GM18498 (cell line): Measurements from ENCODE around the gene FNBP1.

Source experiments
- ATAC-seq: cut with Tn5 transposase; IDR thresholded peaks from one replicate; pipeline ENCODE4 v1.9.1; 2021; ENCODE audit warnings: mild to moderate bottlenecking, moderate library complexity; ENCODE audit not compliant: unreplicated experiment

The FNBP1 gene

DNA sequence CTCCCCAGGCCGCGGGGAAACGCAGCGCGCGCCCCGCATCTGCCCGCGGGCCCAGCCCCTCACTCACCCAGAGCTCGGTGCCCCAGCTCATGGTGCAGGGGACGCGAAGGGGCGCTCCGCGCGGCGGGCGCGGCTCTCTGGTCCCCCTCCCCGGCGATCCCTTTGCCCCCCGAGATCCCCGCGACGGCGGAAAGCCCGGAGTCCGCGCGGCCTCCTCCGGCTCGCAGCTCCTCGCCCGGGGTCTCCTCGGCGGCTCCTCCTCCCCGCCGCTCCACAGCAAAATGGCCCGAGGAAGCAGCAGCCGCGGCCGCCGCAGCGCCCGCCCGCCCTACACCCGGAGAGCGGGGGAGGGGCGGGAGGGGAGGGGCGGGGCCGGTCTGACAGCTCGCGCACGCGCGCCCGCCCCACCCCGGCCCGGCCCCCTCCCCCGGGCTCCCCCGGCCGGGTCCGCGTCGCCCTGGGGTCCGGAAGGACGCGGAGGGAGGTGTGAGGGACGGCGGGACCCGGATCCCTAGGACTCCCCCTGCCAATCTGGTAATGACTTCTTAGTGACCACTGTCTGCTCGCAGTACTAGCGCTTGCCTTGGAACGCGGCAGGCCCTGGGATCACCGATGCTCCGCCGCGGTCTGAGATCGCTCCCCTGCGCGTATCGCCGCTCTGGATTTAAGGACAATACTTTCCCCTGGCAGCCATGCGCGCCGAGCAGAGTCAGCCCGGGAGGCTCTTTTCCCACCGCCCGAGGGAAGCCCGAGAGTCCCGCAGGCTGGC is at the start of gene FNBP1:
FNBP1 (minus strand) TSS at position 305 of the 769 bp plus-strand sequence; CDS start at position 91, 214 bp downstream.
- ATAC-seq, result peak; percentile 49

DNA sequence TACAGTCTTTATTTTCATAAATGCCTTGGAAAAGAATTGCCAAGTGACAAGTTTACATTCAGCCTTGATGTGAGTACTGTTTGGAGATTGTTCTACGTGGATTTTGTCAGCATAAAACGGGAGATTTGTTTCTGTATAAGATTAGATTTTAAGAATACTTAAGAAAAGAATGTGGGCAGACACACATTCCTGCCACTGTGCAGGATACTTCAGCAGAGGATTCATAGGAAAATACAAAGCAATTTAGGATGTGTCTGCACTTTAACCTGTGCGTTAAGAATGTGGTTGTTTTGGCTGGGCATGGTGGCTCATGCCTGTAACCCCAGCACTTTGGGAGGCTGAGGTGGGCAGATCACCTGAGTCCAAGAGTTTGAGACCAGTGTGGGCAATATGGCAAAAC is 47.9 kb upstream of the FNBP1 start:
- ATAC-seq, result no peak

DNA sequence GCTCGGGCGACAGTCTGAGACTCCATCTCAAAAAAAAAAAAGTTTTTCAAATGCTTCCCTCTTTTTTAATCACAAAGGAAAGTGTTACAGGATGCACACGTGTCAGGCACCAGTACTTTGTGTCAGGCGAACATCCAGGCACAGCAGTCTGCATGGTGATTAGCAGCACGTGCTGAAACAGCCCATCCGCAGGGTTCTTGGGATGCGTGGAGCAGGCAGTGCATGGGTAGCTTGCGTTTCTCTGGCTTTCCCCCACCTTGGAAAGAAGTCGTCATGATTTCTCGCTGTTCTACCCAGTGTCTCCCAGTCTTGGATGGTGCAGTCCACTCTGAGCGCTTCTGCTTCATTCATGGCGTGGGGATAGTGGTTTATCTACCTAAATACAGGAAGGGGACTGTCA is 46.2 kb upstream of the FNBP1 start:
- ATAC-seq, result no peak

DNA sequence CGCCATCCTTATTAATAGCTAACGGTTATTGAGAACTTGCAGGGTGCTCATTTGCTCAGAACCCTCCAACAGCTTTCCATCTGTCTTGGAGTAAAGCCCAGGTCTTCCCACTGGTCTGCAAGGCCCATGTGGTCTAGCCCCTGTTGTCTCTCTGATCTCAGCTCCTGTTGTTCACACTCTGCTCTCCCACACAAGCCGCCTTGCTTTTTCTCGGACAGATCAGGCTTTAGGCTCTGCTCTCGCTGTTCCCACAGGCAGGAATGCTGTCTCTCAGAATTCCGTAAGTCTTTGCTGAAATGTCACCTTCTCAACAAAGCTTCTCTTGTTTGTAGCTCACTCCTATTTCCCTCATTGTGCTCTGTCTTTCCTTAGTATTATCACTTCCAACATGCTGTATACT is 45.1 kb upstream of the FNBP1 start:
- no peak for ATAC-seq

DNA sequence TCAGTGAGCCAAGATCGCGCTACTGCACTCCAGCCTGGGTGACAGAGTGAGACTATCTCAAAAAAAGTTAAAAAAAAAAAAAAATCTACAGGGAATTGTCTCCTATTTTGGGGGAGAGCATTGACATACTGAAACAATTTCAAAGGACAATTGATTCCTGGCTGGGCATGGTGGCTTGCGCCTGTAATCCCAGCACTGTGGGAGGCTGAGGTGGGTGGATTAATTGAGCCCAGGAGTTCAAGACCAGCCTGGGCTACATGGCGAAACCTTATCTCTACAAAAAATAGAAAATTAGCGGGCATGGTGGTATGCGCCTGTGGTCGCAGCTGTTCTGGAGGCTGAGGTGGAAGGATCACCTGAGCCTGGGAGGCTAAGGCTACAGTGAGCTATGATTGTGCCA is 41.3 kb upstream of the FNBP1 start:
- no peak for ATAC-seq

DNA sequence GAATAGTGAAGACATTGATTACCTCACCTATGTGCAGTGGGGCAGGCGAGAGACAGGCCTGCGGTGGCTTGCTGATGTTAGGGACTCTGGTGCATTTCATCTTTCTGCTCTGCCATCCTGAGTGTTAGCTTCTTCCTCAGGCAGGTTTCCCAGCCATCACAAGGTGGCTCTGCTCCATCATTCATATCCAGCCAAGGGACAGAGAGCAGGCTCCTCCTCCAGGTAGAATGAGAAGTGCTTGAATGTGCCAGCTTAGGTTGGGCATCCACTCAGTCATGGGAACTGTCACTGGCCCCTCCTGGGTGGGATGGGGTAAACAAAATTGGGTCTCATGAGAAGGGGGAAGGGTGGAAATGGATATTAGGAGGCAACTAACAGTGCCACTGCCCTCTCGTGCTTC is 35.6 kb upstream of the FNBP1 start:
- ATAC-seq, result no peak

DNA sequence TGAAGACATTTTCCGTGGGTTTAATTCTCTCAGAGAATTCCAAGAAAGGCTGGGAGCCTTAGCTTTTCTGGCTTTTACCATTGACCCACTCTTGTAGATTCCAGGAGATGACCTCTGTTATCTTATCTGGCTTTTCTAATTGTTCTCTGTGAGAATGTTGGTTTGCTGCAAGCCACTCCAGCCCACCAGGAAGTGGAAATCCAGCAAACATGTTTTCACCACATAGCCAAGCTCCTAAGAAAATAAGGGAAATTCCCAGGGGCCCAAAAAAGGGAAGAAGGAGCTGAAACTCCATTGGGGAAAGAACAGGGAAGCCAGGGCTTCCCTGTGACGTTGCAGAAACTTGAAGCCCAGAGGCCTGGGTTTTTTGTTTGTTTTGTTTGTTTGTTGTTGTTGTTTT is 30.4 kb upstream of the FNBP1 start:
- ATAC-seq, result no peak

DNA sequence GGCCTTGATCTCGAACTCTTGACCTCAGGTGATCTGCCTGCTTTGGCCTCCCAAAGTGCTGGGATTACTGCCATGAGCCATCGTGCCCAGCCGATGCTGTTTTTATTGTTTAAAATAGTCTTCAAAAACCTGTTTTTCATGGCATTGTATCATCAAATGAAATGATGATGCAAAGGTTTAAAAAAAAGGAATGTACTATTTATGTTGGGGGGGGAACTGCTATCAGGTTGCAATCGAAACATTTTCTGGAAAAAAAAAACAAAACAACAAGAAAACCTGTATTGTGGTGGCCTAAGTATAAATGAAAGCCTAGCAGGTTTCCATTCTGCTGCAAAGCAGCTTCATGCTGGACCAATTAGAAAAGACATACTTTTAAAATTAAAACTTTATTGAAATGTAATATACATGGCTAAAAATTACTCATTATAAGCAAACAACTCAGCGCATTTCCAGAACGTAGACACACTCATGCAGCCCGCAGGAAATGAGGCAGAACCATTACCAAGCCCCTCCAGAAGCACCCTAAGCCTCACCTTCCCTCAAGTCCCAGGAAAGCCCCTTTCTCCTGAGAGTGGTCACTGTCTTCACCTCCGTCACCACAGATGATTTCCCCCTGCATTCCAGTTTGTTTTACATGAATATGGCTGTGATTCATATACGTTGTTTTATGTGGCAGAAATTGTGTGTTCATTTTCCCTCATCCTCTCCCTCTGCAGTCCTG is 29.7 kb upstream of the FNBP1 start:
- no peak for ATAC-seq

DNA sequence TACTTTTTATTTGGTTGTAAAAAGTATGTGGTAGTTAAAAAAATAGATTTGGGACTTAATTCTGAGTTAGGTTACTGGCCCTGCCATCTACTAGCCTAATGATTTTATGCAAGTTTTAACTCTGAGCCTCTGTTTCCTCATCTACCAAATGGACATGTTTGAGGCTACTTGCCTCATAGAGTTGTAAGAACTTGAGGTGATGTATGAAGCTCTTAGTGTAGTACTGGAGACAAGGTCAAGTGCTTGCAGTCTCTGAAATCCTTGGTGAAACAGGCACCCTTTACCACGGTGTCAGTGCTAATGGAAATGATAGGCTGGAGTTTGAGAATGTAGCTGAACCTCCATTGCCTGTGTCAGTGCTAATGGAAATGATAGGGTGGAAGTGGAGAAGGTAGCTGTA is 26.1 kb upstream of the FNBP1 start:
- no peak for ATAC-seq

DNA sequence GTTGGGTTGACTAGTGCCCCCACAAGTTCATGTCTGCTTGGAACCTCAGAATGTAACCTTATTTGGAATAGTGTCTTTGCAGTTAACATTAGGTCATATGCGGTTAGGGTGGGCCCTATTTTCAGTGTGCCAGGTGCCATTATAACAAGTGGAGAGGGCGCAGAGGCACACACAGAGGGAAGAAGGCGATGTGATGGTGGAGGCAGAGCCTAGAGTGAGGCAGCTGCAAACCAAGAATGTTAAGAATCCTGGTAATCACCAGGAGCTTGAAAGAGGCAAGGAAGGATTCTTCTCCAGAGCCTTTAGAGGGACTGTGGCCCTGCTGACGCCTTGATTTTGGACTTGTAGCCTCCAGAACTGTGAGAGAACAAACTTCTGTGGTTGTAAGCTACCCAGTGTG is 21.6 kb upstream of the FNBP1 start:
- ATAC-seq, result no peak

DNA sequence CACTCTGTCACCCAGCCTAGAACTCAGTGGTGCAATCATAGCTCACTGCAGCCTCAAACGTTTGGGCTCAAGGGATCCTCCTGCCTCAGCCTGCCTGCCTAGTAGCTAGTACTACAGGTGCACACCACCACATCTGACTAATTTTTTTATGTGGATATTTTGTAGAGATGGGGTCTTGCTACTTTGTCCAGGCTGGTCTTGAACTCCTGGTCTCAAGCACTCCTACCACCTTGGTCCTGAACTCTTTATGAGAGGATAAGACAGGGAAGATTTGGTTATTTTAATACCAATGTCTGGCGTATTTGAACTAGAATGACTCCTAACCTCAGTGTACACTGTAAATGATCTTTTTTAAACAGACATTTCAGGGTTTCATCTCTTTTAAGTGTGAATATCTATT is 19.8 kb upstream of the FNBP1 start:
- ATAC-seq, result no peak

DNA sequence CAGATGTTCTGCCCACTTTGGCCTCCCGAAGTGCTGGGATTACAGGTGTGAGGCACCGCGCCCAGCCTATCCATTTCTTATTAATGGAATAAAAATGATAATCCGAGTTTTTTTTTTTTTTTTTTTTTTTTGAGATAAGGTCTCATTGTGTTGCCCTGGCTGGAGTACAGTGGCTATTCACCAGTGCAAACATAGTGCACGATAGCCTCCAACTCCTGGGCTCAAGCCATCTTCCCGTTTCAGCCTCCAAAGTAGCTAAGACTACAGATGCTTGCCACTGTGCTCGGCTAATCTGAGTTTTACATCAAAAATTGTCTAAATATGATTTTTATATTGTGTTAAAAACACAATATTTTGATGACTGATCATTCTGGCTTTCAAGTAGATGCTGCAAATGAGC is 17.3 kb upstream of the FNBP1 start:
- ATAC-seq, result no peak

DNA sequence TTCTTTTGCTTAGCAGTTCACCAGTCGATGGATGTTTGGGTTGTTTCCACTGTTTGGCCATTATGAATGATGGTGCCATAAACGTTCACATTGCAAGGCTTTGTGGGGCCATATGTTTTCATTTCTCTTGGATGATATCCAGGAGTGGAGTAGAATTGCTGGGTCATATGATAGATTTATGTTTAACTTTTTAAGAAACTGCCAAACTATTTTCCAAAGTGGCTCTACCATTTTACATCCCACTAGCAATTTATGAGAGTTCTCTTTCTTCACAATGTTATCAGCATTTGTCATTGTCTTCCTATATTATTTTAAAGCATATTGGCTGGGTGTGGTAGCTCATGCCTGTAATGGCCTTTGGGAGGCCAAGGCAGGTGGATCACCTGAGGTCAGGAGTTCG is 15.9 kb upstream of the FNBP1 start:
- ATAC-seq, result no peak

DNA sequence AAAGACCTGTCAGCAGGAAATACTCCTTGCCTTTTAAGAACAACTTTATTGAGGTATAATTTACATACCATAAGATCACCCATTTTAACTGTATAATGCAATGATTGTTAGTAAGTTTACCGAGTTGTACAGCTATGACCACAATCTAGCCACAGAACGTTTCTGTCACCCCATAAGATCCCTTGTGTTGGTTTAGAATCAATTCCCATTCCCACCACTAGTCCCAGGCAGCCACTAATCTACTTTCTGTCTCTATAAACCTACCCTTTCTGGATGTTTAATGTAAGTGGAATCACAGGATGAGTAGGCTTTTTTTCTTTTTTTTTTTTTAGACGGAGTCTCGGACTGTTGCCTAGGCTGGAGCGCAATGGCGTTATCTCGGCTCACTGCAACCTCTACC is 15.2 kb upstream of the FNBP1 start:
- no peak for ATAC-seq

DNA sequence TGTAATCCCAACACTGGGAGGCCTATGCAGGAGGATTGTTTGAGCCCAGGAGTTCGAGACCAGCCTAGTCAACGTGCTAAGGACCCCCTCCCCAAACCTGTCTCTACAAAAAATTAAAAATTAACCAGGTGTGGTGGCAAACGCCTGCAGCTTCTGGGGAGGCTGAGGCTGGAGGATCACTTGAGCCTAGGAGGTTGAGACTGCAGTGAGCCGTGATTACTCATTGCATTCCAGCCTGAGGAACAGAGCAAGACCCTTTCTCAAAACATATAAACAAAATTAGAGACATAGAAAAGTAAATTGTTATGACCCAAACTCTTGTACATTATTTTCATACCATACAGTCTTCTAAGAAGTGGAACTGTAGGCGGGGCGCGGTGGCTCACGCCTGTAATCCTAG is 11.8 kb upstream of the FNBP1 start:
- ATAC-seq, result no peak

DNA sequence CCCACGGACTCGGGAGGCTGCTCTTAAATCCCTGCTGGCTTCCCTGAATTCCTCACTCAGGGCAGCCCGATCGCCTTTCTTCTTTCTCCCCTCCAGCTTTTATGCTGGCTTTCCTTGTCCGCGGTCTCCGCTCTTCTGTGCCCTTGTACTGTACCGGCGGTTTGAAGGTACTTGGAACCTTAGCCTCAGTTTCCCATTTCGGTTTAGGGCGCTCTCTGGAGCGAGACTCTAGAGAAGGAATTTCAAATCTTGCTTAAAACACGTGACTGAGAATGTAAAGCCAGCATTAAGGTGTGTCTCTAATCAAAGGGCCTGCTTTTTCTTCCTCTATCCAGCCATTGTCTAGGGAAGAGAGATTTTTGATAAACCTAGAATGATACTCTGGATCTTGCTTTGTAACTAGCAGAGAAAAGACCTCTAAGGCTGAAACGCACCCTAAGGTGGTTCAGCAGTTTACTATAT is 11.4 kb upstream of the FNBP1 start:
- ATAC-seq, result no peak

DNA sequence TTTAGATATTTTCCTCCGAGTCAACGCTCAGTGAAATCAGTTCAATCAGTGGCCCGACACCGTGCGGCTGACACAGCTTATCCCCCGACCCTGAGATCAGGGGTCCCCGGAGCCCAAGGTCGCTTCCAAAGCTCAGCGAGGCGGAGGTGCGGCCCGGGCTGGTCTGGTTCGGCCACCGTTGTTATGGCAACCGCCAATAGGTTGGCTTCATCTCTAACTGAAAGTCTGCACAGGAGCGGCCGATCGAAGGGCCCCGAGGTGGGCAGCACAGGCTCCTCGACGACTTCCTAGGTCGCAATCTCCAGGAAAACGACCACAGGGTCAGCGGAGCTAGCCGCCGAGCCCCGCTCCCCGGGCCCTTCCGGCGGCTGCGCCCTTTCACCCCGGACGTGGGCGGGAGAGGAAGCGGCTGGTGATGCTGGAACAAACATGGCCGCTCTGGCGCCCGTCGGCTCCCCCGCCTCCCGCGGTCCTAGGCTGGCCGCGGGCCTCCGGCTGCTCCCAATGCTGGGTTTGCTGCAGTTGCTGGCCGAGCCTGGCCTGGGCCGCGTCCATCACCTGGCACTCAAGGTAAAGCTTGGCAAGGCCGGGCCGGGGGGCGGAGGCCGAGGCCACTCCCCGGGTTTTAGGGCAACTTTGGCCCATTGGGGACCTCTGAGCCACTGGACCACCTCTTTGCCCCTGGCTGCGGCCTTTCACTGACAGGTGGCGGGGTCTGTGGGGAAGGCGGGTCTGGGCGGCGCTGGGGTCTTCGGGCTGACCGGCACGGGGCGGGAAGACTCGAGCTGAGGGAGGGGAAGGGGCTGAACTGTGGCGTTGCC is 10.7 kb upstream of the FNBP1 start, which contains the start of gene GPR107:
GPR107 (plus strand) TSS at position 403 of the 821 bp plus-strand sequence; CDS start at position 430, 27 bp downstream.
- ATAC-seq, result peak; percentile 71

DNA sequence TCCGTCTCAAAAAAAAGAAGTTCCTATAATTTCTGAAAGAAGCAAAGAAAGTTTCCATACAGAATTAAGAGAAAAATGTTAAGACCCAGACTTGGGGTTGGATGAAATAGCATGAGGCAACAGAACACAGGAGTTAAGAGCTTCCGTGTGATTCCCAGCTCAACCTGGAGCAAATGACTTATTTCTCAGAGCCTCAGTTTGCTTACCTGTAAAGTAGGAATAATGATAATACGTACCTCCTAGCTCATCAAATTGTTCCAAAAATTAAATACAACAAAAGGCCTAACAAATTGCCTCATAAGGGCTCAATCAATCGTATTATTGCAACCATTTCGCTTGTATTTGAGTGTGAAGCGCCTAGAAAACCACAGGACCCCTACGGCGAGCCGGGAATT is 10.1 kb upstream of the FNBP1 start:
- no peak for ATAC-seq

DNA sequence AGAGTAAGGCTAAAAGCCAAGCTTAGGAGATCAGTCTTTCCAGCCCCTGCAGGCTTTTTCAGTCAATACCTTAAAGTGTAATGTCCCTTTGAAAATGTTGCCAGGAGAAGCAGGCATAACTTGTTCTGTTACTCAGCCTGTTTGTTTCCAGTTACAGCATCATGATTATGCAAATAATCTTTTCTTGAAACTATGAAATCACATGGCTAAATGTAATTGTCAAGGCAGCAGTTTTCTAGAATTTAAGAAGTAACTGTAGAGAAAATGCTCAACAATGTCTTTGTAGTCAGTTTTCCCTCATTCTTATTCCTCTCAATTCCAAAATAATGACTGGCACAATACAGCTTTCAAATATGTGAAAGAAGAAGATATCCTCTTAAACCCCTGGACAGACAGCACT is 8.9 kb upstream of the FNBP1 start:
- ATAC-seq, result peak; percentile 38

DNA sequence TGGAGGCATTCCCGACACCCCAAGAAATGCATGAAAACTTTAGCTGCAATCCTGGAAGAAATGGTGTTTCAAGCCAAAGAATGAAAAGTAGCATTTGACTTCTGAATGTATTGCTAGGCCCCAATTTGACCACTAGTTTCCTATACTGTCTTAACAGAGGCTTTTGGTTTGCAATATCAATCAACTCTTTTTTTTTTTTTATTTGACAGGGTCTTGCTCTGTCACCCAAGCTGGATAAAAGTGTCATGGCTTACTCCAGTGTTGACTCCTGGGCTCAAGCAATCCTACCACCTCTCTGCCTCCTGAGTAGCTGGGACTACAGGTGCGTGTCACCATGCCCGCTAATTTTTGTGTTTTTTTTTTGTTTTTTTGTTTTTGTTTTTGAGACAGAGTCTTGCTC is 7.5 kb upstream of the FNBP1 start:
- ATAC-seq, result no peak

DNA sequence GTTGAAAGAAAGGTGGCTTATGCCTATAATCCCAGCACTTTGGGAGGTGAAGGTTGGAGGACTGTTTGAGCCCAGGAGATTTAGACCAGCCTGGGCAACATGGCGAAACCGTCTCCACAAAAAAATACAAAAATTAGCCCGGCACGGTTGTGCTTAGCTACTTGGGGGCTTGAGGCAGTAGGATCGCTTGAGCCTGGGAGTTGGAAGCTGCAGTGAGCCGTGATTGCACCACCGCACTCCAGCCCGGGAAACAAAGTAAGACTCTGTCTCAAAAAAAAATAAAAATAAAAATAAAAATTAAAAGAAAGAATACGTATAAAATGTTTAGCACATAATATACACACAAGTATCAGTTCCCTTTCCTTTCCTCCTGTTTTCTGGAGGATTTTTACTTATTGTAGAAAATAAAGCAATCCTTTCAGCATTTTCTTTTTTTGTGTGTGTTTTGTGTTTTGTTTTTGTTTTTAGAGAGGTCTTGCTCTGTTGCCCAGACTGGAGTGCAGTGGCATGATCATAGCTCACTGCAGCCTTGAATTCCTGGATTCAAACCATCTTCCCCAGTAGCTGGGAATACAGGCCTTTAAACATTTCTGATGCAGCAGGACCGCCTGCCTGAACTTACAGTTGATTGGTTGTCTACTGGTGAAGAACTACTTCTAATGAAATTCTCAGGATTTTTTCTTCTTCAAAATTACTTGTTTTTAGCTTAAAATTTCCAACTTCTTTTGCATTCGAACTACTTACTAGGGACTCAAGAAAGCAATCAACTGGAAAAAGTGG is 6.6 kb upstream of the FNBP1 start:
- no peak for ATAC-seq
